H1 (cell line): ENCODE measurements around the gene LDHAL6A. TPM values are rescaled to one million over a fixed set of nuclear protein-coding genes. Genes with fewer than 3 reads are reported as not detected.

Experiments
- CTCF ChIA-PET: fragments of 300-600 bp; sonication (Branson Sonifier 250); formaldehyde crosslinking; loops from one replicate; lab custom pipeline; 2021; ENCODE audit not compliant: partially characterized antibody; lab: Charles Lee
- POLR2A ChIA-PET: fragments of 300-600 bp; sonication (Branson Sonifier 250); formaldehyde crosslinking; loops from one replicate; lab custom pipeline; 2021; ENCODE audit warnings: inconsistent platforms; ENCODE audit not compliant: partially characterized antibody; lab: Charles Lee
- DNase-seq, 2 experiments: peaks; one replicate each; pipeline versions ENCODE4 v3.0.0 to v3.0.0-alpha.2; 2010 to 2022; ENCODE audit warnings: low spot score in 2 of 2, low read depth in 1 of 2, mixed read lengths in 1 of 2
- FAIRE-seq: peaks from 2 replicates; lab custom pipeline; 2011; peaks lifted over from hg19 to GRCh38; lab: Jason Lieb, UNC
- H2AFZ ChIP-seq: 2 replicates; pipeline ENCODE4 v1.8.1; 2012; ENCODE audit warnings: low read length, inconsistent platforms
- H2AK5ac ChIP-seq: 2 replicates; pipeline ENCODE4 v1.6.1; 2013; ENCODE audit warnings: low read depth, low read length
- H2BK120ac ChIP-seq: replicated peaks from 2 replicates; pipeline ENCODE3; 2013; ENCODE audit warnings: low read depth, low read length, inconsistent platforms
- H2BK12ac ChIP-seq: 2 replicates; pipeline ENCODE4 v1.6.1; 2013; ENCODE audit warnings: low read depth, low read length
- H2BK15ac ChIP-seq: 2 replicates; pipeline ENCODE4 v1.6.1; 2013; ENCODE audit warnings: low read length
- H2BK20ac ChIP-seq: 2 replicates; pipeline ENCODE4 v1.6.1; 2013; ENCODE audit warnings: low read length
- H2BK5ac ChIP-seq: 2 replicates; pipeline ENCODE4 v1.6.1; 2013; ENCODE audit warnings: low read depth, low read length
- H3K14ac ChIP-seq: 2 replicates; pipeline ENCODE4 v1.6.1; 2013; ENCODE audit warnings: inconsistent platforms; ENCODE audit not compliant: insufficient read length
- H3K18ac ChIP-seq: 2 replicates; pipeline ENCODE4 v1.6.1; 2013; ENCODE audit warnings: low read length; ENCODE audit errors: extremely low read depth
- H3K23ac ChIP-seq: 2 replicates; pipeline ENCODE4 v1.6.1; 2013; ENCODE audit warnings: inconsistent platforms; ENCODE audit not compliant: insufficient read length
- H3K23me2 ChIP-seq: 2 replicates; pipeline ENCODE4 v1.6.1; 2013; ENCODE audit warnings: low read depth, low read length
- H3K27ac ChIP-seq: 2 replicates; pipeline ENCODE4 v1.6.1; 2011; ENCODE audit warnings: low read depth, low read length, inconsistent platforms
- H3K27me3 ChIP-seq, 4 experiments: replicated peaks in 1 of 4; 1 replicate in 1 of 4; 2 replicates in 3 of 4; pipeline versions ENCODE4 v1.6.1 to v1.8.1; 2011 to 2013; ENCODE audit warnings: low read length in 3 of 4, mild to moderate bottlenecking in 3 of 4, inconsistent platforms in 2 of 4, mixed read lengths in 2 of 4, moderate library complexity in 1 of 4; ENCODE audit not compliant: control insufficient read depth in 3 of 4, insufficient read depth in 3 of 4; ENCODE audit errors: extremely low read depth in 1 of 4
- H3K36me3 ChIP-seq, 4 experiments: 2 replicates each; pipeline versions ENCODE4 v1.6.1 to v1.8.1; 2011 to 2013; ENCODE audit warnings: mild to moderate bottlenecking in 4 of 4, low read length in 3 of 4, moderate library complexity in 2 of 4, control low read depth in 1 of 4, inconsistent platforms in 1 of 4; ENCODE audit not compliant: insufficient read depth in 4 of 4, control insufficient read depth in 2 of 4
- H3K4ac ChIP-seq: replicated peaks from 2 replicates; pipeline ENCODE3; 2013; ENCODE audit warnings: low read length, low read depth, mixed read lengths, inconsistent platforms; ENCODE audit not compliant: insufficient read length
- H3K4me1 ChIP-seq, 4 experiments: replicated peaks in 1 of 4; 1 replicate in 1 of 4; 2 replicates in 3 of 4; pipeline versions ENCODE4 v1.6.1 to v1.8.1; 2011 to 2013; ENCODE audit warnings: low read length in 3 of 4, inconsistent platforms in 2 of 4, mixed read lengths in 1 of 4; ENCODE audit not compliant: insufficient read depth in 4 of 4, control insufficient read depth in 3 of 4
- H3K4me2 ChIP-seq, 2 experiments: 2 replicates each; pipeline versions ENCODE4 v1.6.1 to v1.8.1; 2011 to 2013; ENCODE audit warnings: low read depth in 2 of 2, low read length in 2 of 2, control low read depth in 1 of 2, inconsistent platforms in 1 of 2, mild to moderate bottlenecking in 1 of 2; ENCODE audit not compliant: insufficient read depth in 1 of 2
- H3K4me3 ChIP-seq, 4 experiments: fragments of 200-600, 300-600 bp in 1 of 4; sonication (generic), shearing (Covaris generic), sonication (Bioruptor Twin) in 1 of 4; 2 replicates each; pipeline versions ENCODE4 v1.5.1 to v1.8.1; 2011 to 2016; ENCODE audit warnings: low read length in 4 of 4, low read depth in 3 of 4, control low read depth in 2 of 4, inconsistent platforms in 2 of 4, mild to moderate bottlenecking in 2 of 4, mixed read lengths in 1 of 4, moderate library complexity in 1 of 4; ENCODE audit not compliant: insufficient read depth in 2 of 4; ENCODE audit errors: extremely low read depth in 1 of 4
- H3K56ac ChIP-seq: replicated peaks from 2 replicates; pipeline ENCODE3; 2013; ENCODE audit warnings: low read depth, mild to moderate bottlenecking, mixed read lengths, low read length, inconsistent platforms; ENCODE audit not compliant: insufficient read length
- H3K79me1 ChIP-seq: 2 replicates; pipeline ENCODE4 v1.6.1; 2013; ENCODE audit warnings: low read depth, low read length, control low read depth
- H3K79me2 ChIP-seq, 2 experiments: 2 replicates each; pipeline versions ENCODE4 v1.6.1 to v1.8.1; 2012 to 2013; ENCODE audit warnings: low read length in 2 of 2, mild to moderate bottlenecking in 2 of 2, inconsistent platforms in 1 of 2; ENCODE audit not compliant: insufficient read depth in 2 of 2, control insufficient read depth in 1 of 2
- H3K9ac ChIP-seq, 4 experiments: replicated peaks in 1 of 4; 1 replicate in 1 of 4; 2 replicates in 3 of 4; pipeline versions ENCODE4 v1.6.1 to v1.8.1; 2011 to 2013; ENCODE audit warnings: low read depth in 3 of 4, low read length in 3 of 4, control low read depth in 2 of 4, mild to moderate bottlenecking in 2 of 4, moderate library complexity in 2 of 4, inconsistent platforms in 1 of 4; ENCODE audit errors: extremely low read depth in 1 of 4
- H3K9me3 ChIP-seq, 2 experiments: 2 replicates each; pipeline versions ENCODE4 v1.6.1 to v1.8.1; 2012 to 2013; ENCODE audit warnings: mild to moderate bottlenecking in 2 of 2, moderate library complexity in 2 of 2, control low read depth in 1 of 2, inconsistent platforms in 1 of 2, low read depth in 1 of 2, low read length in 1 of 2, mixed read lengths in 1 of 2; ENCODE audit not compliant: insufficient read depth in 2 of 2
- H4K20me1 ChIP-seq, 2 experiments: replicated peaks in 1 of 2; 2 replicates each; pipeline versions ENCODE3 to v1.8.1; 2011 to 2013; ENCODE audit warnings: inconsistent platforms in 2 of 2, low read length in 2 of 2, mild to moderate bottlenecking in 1 of 2; ENCODE audit not compliant: insufficient read depth in 2 of 2, control insufficient read depth in 1 of 2
- H4K5ac ChIP-seq: 2 replicates; pipeline ENCODE4 v1.6.1; 2013; ENCODE audit warnings: low read length, low read depth, mixed read lengths, inconsistent platforms; ENCODE audit not compliant: insufficient read length
- H4K8ac ChIP-seq: 2 replicates; pipeline ENCODE4 v1.8.0; 2013; ENCODE audit warnings: mild to moderate bottlenecking, moderate library complexity, low read length, inconsistent platforms; ENCODE audit not compliant: insufficient read depth; ENCODE audit errors: extremely low read depth
- H4K91ac ChIP-seq: replicated peaks from 2 replicates; pipeline ENCODE3; 2013; ENCODE audit warnings: low read length, mixed read lengths, inconsistent platforms; ENCODE audit not compliant: insufficient read length
- WGBS, 2 experiments: shearing (Covaris generic) in 1 of 2; methylation state at CpG; one replicate each; pipeline versions ENCODE4 v1.1.6 to v1.1.7; 2013 to 2015; ENCODE audit warnings: low lambda C conversion rate in 2 of 2, mixed read lengths in 2 of 2, inconsistent platforms in 1 of 2, low coverage in 1 of 2, missing lambda C conversion rate in 1 of 2; ENCODE audit not compliant: insufficient replicate concordance in 2 of 2, insufficient coverage in 1 of 2, insufficient read length in 1 of 2; ENCODE audit errors: extremely low coverage in 1 of 2, missing lambda C conversion rate in 1 of 2; 5-methylcytosine and 5-hydroxymethylcytosine counted together
- polyA plus RNA-seq, 7 experiments: library from polyadenylated mRNA; depleted of rRNA in 3 of 7; stranded (reverse) in 5 of 7; unstranded in 2 of 7; fragments of >200 nt in 5 of 7; fragments of 200-250 nt in 2 of 7; gene quantifications; 1 replicate in 5 of 7; 2 replicates in 1 of 7; 4 replicates in 1 of 7; pipeline versions ENCODE4 v1.2.1 to v1.2.3, GENCODE V29; 2011 to 2013; ENCODE audit warnings: missing spikeins in 2 of 7, mixed read lengths in 2 of 7
- total RNA-seq: library from RNA; stranded (reverse); fragmentation: NEBNext Ultra II Directional; extraction: Animal tissue kit (Norgen Biotek cat#: 25700); gene quantifications from 2 replicates; pipeline ENCODE4 v1.2.1, GENCODE V29; 2021

Gene LDHAL6A
- total and polyA plus RNA-seq, 2 of the 8 experiments (the other 6 are each of a cell fraction or from before 2014, with no cell fraction given), result not detected

DNA sequence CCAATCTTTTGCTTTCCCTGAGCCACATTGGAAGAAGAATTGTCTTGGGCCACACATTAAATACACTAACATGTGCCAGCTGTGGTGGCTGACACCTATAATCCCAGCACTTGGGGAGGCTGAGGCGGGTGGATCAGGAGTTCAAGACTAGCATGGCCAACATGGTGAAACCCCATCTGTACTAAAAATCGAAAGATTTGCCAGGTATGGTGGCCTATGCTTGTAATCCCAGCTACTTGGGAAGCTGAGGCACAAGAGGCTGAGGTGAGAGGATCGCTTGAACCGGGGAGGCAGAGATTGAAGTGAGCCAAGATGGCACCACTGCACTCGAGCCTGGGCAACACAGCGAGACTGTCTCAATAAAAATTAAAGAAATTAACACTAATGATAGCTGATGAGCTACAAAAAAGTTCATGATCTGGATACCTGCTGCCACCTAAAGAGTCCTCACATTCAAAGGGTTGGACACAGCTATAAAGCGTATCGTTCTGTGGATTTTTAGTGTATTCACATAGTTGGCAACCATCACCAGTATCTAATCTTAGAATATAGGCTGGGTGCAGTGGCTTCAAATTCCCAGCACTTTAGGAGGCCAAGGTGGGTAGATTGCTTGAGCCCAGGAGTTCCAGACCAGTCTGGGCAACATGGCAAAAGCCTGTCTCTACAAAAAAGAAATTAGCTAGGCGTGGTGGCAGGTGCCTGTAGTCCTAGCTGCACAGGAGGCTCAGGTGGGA lies 46.9 kb upstream of the LDHAL6A start:
- peaks cover 0 to 9% (median 5%) of the 10 kb centered on the region in 4 experiments; a peak in 4 of 7 replicates for H3K27me3 ChIP-seq
- no peaks in the 10 kb centered on the region for H3K79me1 ChIP-seq
- H2BK12ac ChIP-seq, result no peak overlapping the region
- no peak overlapping the region for H3K14ac ChIP-seq
- H3K18ac ChIP-seq, result no peak overlapping the region
- no peak overlapping the region for H3K27ac ChIP-seq
- H2BK20ac ChIP-seq, result no peak overlapping the region
- H3K4me2 ChIP-seq, result no peak overlapping the region
- DNase-seq (no peak), FAIRE-seq (no peak)
- ChIA-PET CTCF (interaction anchor here (0.9 to 2.2 kb wide), 4 partner anchors 10 to 165 kb away, joined by 3 to 9 read pairs (median 4); no protein-coding TSS in a partner anchor), POLR2A (interaction anchor here (1.2 to 1.9 kb wide), 2 partner anchors 14 to 16 kb away, joined by 4 read pairs; partner anchors contain the start of gene LDHA)
- H2BK120ac ChIP-seq, result no peak overlapping the region
- H3K56ac ChIP-seq, result no peak overlapping the region
- H2AK5ac ChIP-seq, result no peak overlapping the region
- no peak overlapping the region for H4K91ac ChIP-seq
- no peaks in the 10 kb centered on the region for H3K79me2 ChIP-seq
- WGBS, 2 experiments, result 95% methylated on average over 9 of the region's 9 CpGs; no CpG with 5 or more reads in 1 of the 2 experiments
- H3K23me2 ChIP-seq, result no peaks in the 10 kb centered on the region
- peaks cover 0 to 3% (median 0%) of the 10 kb centered on the region in 4 experiments; a peak in 2 of 7 replicates for H3K4me1 ChIP-seq
- no peak overlapping the region for H4K8ac ChIP-seq
- no peak overlapping the region for H2BK5ac ChIP-seq
- H3K9me3 ChIP-seq, result no peaks in the 10 kb centered on the region
- H2BK15ac ChIP-seq, result no peak overlapping the region
- no peak overlapping the region for H4K5ac ChIP-seq
- H3K36me3 ChIP-seq, result peaks cover 7 to 45% (median 28%) of the 10 kb centered on the region in 4 experiments
- no peak overlapping the region for H3K4ac ChIP-seq
- H3K23ac ChIP-seq, result no peak overlapping the region
- no peak overlapping the region for H2AFZ ChIP-seq
- no peak overlapping the region for H3K9ac ChIP-seq
- H3K4me3 ChIP-seq, result no peak overlapping the region
- no peaks in the 10 kb centered on the region for H4K20me1 ChIP-seq
